CD4-positive, alpha-beta T cell treated with Interleukin-21 for 1 hour (primary cell): ENCODE measurements around the gene PRKG1.
A peak's percentile ranks its signal among the peaks of the same experiment; 100 is the strongest.
"Not testable (repeated sequence)": the region's sequence is repeated elsewhere in the genome, so short reads cannot be mapped to it uniquely, and the experiment has no call there.

Experiments used
- DNase-seq: peaks from one replicate; pipeline ENCODE4 v3.0.0-alpha.2; 2020

The PRKG1 gene

DNA sequence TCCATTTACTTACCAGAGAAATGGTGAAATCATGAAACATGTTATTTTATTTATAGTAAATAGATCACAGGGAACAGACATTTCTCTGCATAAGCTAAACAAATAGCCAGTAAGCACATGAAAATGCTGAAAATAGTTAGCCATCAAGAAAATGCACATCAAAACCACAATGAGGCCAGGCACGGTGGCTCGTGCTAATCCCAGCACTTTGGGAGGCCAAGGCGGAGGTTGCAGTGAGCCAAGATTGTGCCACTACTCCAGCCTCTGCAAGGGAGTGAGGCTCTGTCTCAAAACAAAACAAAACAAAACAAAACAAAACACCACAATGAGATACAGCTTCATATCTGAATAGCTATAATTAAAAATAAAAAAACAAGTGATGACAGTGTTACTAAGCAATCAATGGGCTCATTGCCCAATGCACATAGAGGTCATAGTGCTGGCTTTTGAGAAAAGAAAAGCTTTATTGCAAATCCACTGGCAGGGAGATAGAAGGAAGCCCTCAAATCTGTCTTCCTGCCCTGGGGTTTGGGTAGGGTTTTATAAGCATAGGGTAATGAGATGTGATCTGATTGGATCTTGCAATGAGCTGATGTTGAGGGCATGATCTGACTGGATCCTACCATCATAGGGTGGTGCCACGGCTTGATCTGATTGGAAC is 608.9 kb downstream of the PRKG1 start:
- no peak for DNase-seq

DNA sequence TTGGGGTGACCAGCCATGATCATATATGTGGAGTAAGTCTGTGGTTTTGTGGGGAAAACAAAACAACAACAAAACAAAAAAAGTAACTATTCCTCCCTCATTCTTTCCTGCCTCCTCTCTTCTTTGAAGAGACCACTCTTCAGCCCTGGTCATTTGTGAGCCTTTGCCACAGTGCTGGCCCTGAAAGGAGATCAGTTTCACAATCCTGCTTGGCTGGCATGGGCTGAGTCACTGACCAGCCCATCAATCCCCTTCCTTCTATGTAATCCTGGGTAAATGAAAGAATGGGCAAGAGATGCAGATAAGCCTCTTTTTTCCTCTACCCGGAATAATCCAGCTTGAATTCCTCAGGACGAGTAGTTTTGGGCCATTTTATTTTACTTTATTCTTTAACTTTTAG is 611.5 kb downstream of the PRKG1 start:
- DNase-seq, result no peak

DNA sequence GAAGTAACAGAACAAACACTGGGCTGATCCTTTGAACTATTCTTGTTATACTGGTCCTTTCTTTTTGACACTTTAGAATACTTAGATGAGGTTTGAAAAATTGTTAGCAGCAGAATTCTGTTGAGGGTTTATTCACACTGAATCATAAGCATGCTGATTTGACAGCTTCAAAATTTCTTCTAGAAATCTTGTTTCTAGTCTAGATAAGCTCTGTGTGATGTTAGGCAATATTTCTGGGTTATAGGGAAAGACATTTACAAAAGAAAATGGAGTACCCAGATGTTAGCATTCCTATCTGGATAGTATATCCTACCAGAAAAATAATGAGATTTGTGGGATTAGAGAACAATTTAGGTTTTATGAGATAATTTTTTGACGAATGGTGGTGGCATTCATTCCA is 613.0 kb downstream of the PRKG1 start:
- DNase-seq, result no peak

DNA sequence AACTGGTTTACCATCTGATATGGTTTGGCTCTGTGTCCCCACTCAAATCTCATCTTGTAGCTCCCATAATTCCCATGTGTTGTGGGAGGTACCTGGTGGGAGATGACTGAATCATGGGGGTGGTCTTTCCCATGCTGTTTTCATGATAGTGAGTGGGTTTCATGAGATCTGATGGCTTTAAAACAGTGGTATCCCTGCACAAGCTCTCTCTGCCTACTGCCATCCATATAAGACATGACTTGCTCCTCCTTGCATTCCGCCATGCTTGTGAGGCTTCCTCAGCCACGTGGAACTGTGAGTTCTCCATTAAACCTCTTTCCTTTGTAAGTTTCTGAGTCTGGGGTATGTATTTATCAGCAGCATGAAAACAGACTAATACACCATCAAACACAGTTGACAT is 614.5 kb downstream of the PRKG1 start:
- not testable (repeated sequence) for DNase-seq

DNA sequence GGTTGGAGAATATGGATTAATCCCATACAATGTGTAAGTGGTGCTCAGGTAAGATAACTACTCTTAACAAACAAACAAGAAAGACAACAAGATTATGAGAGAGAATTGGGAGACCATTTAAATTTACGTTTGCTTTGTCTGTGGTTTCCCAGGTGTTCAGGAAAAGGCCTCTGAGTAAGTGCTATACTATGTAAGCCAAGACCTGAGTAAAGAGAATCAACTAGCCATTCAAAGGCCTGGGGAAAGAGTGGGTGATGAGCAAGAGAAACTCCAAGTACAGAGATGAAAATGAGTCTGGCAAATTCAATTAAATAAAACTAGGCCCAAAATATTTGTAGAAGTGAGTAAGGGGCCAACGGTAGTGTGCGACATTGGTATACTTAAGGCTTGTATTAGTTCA is 615.2 kb downstream of the PRKG1 start:
- no peak for DNase-seq

DNA sequence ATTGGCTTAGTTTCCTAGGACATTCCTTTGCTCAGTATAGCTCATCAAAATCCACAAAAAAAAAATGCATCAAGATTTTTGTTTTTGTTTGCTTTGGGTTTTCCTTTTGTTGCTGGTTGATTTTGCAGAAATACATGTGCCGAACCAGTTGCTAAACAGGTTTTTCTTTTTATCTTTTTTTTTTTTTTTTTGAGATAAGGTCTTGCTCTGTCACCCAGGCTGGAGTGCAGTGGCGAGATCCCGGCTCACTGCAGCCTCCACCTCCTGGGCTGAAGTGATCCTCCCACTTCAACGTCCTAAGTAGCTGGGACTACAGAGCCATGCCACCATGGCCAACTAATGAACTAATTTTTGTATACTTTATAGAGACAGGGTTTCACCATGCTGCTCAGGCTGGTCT is 616.8 kb downstream of the PRKG1 start:
- DNase-seq, result no peak

DNA sequence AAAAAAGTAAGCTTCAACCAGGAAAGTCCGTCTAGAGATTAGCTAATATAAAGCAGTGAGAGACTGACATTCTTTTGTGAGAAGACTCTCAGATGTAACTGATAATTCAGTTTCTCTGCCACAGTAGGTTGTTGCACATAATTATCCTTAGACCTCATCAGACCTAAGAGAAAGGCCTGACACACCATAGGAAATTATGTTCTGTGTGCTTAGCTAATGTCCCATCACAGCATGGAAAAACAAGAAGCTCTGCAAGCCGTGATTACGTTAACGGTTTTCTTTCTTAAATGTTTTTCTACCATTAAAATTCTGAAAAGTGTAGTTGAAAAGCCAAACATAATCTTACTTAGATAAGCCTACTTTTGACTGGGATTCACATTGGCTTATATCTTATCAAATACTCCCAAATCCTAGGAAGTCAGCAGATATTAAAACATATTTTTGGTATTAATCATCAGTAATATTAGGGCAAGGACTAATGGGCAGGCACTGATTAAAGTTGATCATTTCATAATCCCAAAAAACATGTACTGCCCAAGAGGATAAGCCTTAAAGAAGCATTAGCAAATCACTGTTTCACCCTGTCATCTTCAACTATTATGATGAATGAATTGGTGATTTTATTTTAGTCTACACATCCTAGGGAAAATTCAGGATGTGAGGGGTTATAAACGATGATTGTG is 619.9 kb downstream of the PRKG1 start:
- no peak for DNase-seq

DNA sequence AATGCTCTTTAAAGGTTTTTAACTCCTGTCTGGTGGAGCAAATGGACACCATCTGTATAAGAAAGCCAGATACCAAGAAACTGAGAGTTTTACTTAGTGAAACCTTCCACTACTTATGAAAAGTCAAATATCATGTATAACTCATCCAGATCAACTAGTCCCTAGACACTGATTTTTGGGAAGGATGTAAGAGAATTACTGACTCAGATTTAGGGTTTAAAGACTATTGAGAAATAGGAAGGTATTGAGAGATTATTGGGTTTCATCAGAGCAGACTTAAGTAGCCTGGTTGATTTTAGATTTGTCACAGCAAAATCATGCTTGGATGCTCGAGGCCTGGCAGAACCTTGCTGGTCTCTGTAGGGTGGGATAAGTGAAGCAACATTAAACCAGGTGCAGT is 622.0 kb downstream of the PRKG1 start:
- DNase-seq, result no peak

DNA sequence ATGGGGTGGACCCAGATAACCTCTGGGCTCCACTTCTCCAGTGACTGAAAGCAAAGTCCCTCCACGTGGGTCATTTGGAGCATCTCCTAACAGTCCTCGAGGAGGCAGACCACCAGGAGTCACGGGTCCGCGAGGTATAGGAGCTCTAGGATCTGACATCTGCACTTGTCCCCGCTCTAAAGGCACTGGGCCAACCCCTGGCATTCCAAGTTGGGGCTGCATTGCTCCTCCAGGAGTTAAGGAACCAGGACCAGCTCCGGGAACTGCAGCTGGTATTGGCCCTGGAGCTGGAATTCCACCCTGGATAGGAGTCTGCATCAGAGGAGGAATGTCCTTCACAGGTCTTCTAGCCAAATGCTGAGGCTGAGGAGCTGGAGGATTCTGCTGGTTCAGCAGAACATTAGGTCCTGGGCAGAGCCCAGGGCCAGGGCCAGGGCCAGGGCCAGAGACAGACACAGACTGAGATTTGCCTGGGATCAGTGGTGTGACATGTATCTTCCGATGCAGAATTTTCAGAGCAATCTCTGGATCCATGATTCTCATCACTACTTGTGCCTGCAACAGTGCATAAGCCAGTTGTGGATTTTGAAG is 624.3 kb downstream of the PRKG1 start:
- no peak for DNase-seq

DNA sequence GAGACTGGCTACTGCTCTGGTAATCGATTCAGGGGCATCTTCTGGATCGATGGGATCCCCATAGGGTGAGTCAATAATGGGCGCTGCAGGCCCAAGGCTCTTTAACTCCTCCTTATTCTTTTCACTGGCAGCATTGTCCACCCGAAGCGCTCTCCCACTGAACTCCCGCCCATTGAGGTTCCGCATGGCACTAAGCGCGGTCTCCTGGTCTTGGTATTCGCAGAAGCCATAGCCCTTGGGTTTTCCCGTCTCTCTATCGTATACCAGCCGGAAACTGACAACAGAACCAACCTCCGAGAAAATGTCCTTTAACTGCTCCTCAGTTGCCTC is 624.8 kb downstream of the PRKG1 start:
- no peak for DNase-seq

DNA sequence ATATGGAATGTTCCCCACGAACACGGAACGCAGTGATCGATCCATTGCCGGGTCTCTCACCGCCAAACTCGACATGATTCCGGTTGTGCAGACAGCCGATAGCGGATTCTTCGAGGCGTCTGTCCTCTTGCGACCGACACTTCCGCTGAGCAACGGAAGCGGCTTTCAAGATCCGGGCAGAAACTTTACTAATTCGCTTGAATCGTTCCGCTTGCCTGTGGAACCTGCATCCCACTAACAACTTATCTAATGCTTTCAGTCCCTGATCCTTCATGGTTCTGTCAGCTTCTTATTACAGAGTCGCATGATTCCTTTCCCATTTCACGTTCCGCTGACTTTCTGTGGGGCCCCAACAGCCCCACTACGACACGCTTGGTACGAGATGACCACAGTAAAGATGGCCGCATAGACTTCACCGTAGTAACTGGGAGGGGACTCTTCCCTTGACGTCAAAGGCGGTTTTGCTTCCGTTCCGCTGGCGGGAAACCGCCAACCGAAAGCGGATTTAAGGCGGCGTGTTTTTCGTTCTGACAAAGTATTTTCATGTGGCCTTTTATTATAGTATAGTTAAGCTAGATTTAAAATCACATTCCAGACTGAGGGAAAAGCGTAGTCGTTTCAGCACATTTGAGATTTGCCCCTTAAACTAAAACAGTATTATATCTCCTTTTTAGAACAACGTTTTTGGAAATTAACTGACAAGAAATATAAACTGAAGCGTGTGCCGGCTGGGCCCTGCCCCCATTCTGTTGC is 625.4 kb downstream of the PRKG1 start, which contains the start of gene CSTF2T:
TSS of gene CSTF2T (minus strand) at position 121 of the 753 bp plus-strand sequence. CDS start at position 75, 46 bp downstream.
- DNase-seq, result peak; percentile 94

DNA sequence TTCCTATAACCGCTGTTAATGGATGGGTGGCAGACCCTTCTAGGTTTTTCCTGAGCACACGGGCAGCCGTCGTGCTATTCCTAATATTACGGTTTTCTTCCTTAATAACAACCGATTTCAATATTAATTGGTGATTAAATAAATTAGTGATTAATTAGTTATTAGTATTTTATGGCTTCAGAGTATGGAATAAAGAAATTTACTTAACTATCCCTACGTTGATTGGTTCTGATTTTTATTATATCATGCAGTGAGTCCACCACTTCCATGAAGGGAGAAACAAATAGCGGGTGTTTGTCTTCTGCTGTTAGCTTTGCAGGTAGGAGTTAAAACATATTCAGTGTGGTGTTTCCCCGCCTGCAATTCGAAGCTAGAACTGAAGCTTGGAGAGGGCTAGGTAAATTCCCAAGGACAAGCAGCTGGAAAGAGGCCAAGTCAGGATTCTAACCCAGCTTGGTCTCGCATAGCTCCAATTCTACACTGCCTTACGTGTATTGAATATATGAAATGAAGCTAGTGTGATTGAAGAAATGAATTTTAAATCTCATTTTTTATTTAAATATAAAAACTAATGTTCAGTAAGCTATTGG is 626.0 kb downstream of the PRKG1 start:
- DNase-seq, result peak; percentile 45

DNA sequence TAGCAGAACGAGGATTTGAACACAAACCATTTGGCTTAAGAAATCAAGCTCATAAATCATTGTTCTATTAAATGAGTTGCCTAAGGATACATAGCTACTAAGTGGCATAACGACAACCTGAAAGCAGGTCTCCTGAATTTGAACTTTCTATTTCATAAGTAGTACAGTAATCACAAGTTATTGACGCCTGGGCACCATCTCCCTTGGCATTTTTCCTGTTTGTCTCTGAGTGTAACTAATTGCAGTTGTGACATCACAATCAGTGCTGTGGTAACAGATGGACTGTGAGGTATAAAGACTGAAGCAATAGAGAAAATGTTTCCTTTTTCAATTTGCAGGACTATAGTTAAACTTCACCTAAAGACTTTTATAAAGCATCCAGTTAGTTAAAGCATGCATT is 631.5 kb downstream of the PRKG1 start:
- no peak for DNase-seq

DNA sequence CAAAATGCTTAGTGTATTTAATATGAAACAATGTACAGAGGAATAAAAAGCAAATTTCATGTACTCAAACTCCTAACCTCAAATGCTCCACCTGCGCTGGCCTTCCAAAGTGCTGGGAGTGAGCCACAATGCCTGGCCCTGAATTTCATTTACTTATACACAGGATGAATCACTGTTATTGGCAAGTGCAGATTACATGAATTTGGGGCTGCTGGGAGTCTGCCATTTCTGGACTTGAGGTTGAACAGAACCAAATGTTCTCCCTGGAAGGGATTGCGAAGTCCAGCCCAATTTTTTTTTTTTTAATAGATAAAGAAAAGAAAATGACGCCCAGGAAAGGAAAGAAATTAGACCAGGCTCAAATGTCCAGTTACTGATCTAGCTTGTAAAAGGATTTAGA is 631.9 kb downstream of the PRKG1 start:
- no peak for DNase-seq

DNA sequence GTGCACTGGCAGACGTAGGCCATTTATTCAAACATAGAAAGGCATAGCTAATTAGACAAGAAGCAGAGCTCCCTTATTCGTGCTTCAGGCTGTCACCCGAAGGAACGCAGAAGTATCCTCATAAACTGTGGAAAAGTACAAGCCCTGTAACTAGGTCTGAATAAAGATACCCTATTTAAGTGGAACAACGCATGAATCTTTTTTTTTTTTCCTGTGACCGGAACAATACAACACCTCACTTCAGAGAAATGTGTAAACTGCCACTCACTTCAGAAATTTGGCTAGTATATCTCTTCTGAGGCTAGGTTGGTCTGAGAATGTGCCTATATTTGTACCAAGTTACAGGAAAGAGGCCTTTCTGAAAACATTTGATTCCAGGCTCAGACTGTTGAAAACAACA is 633.1 kb downstream of the PRKG1 start:
- DNase-seq, result no peak

DNA sequence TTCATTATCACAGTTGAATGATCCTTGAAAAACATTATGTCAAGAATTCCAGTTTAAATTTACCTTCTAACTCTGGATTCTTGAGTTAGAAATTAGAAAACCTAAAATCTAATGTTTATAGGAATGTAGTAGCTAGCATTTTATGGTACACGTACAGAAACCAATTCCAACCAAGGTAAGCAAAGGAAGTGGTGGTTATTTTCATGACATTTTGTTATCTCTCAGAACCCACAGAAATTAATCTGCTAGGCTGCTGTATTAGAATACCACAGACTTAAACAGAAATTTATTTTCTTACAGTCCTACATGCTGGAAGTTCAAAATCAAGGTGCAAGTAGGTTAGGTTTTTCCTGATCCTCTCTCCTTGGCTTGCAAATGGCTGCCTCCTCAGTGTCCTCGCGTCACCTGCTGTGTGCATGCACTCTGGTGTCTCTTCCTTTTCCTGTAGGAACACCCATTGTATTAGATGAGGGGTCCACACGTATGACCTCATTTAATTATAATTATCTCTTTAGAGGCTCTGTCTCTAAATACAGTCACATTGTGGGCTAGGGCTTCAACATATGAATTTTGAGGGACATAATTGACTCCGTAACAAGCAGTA is 633.6 kb downstream of the PRKG1 start:
- no peak for DNase-seq

DNA sequence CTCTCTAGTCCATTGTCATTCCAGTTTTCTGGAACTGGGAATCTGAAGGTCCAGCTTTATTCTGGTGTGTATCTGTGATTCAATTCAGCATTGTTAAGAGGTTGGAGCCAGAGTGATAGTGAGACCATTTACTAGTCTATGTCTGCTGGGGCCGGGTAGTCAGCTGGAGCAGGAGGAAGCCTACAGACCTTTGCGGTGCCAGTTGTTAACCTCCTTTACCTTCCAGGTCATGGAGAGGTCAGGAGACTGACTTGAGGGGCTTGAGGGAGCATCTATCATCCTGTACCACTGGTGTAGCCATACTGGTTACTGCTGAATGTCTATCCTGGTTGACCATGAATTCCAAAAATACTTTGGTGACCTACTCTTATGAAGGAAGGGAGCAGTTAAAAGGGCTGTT is 634.3 kb downstream of the PRKG1 start:
- no peak for DNase-seq

DNA sequence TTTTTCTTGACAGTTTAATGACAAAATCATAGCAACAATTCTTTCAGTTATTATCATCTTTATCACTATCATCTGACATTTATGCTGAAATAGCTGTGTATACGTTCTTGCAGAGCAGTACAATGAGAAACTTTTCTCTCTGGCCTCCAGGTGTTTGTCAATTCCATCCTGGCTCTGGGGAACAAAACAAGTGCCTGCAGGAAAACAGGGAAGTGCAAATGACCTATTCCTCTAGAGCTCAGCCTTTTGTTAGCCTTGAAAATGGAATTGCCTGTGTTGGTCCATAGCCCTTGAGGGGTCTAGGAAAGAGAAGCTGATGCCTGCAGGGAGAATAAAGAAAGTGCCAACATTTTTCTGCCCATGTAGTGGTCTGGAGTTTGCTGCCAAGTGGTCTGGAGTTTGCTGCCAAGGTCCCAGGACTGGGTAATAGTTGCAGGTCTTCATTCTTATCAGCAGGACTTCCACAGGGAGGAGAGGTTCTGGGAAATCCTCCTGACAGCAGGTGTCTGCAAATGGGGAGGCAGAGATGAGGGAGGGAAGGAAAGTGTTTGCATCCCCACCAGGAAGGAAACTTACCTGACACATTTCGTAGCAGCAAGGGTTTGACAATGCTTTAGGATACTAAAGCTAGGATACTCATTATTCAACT is 635.2 kb downstream of the PRKG1 start:
- no peak for DNase-seq

DNA sequence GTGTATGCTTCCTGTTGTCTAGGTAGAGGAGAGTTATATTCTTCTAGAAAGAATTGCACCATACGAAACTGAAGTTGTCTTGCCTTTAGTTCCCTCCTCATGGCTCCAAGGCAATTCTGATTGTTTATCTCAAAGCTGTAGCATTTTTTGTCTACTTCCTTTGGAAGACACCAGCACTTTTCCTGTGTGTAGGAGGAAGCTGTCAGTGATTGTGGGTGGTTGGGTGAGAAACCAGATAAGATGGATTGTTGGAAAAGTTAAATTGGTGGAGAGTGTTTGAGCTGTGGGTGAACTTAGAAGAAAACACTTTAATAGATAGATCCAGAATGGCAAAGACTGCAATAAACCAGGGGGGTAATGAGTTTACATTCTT is 637.2 kb downstream of the PRKG1 start:
- no peak for DNase-seq

DNA sequence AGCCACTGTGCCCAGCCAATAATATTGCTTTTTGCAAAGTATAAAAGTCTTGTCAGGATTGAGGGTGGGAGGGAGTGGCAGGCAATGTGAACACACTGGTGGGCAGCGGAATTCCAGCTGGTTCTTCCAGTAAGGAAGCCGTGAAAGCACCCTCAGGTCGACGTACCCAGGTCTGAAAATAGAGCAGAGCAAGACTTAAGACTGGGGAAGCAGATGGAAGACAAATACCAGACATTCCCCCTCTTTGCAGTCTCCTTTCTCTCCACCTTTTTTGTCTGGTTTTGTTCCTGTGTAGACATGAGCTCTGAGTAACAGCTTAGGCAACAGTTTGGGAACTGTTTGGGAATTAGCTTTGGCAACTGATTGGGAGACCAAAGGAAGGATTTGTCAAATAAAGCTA is 642.7 kb downstream of the PRKG1 start:
- no peak for DNase-seq

DNA sequence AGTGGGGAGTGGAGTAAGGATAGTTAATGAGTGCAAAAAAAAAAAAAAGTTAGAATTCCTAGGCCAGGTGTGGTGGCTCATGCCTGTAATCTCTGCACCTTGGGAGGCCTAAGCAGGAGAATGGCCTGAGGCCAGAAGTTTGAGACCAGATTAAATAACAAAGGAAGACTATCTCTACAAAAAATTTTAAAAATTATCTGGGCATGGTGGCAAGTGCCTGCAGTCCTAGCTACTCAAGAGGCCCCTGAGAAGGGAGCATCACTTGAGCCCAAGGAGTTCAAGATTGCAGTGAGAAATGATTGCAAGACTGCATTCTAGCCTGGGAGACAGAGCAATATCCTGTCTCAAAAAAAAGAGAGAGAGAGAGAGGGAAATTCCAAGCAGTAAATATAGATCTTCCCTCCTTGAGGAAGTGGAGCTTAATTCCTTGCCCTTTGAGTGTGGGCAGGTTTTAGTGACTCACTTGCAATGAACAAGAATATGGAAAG is 644.6 kb downstream of the PRKG1 start:
- no peak for DNase-seq

DNA sequence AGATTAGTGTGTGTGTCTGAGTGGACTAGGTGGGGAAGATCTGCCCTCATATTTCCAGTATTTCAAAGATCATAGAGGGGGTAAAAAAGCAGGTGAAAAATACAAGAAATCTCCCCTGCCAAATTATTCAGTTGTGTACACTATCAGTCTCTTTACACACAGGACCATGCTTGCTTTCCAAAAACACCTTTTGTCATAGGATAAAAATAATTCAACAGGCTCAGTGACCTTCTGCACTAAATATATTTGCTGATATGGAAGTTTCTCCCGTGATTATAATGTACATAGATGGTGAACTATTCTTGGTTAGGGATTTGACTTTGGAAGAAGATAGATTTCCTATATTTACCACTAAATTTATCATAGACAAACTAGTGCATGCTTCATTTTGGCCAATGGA is 649.8 kb downstream of the PRKG1 start:
- DNase-seq, result no peak
